ENCODE data around the gene MACC1.
"Not testable (repeated sequence)": the region's sequence is repeated elsewhere in the genome, so short reads cannot be mapped to it uniquely, and the experiment has no call there.

MACC1 gene

DNA sequence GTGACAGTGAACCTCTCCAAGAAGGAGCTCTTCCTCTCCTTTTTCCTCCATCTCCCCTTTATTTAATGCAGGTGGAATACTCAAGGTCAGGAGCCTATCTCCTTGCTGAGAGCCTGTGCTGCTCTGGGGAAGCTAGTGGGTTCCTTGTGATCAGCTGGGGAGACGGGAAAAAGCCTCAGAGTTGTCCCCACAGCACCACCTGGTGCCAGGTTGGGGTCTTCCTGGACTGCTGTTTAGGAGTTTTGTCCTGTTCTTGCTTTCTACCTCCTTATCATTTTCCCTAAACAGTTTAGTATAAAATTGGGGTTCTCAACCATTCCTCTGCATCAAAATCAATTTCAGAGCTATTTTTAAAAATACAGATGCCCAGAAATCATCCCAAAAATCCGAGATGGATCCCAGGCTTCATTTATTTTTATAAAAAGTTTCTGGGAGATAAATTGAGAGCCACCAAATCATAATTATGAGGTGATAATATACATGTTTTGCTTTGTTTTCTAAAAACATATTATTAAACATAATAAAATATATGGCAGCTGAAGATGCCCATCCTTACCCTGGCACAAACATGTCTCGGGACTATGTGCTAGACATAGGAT lies 44.3 kb downstream of the MACC1 start:
- no peak for DNase-seq

DNA sequence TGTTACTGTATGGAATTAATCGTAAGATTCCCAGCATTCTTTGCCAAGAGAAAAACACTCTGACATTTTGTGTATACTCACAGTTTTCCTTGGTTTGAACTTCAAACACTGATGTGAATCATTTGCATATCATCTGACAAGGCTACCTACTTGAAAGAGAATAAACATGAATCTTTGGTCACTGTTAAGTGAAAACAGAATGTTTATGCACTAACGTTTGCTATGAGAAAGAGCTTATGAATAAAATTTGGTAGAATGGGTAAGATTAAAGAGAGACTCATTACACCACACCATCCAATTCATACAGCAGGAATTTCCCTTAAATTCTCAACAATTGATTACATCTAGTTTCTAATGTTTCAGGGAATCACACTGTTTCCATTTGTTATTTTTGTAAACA lies 46.6 kb downstream of the MACC1 start:
- no peak for DNase-seq

DNA sequence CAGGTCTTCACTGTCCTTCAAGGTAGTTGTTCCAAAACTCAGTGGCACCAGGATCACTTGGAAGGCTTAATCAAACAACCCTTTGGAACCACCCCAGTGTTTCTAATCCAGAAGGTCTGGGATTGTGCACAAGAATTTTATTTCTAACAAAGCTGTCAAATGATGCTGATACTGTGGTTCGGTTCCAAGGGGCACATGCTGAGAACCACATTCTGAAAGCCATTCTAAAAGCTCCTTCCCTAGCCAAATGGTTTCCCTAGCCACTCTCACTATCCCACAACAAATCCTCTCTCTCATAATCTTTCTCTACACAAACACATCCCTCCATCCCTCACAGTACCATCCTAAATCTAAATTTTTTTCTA lies 52.1 kb downstream of the MACC1 start:
- DNase-seq, result no peak

DNA sequence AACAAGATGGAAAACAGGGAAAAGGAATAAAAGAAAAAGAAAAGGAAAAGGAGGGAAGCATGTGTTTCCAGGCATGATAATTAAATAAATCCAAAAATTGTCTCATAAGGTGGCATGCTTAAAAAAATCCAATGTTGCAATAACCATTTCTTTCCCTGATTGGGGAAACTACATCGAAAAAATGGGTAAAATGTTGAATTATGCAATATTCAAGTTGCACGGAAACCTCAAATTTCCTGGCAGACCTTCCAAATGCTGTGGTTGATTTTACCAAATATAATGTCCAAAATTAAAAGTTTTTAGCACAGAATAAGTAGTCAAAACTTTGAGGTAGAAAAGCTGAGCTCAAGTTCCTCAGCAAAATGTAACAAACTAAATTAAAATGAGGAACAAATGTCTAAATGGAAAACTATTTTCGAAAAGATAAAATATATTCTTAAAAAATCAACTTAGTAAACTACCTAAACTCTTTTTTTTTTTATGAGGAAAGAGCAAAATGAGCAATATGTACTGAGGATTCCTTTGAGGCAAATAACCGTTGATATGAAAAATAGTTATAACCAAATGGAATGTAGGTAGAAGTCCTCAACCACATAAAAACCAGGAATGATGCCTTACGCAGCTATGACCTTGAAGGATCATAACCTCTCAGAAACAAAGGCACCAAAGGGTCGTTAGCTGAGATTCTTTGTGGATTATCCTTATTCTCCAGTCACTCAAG lies 52.6 kb downstream of the MACC1 start:
- DNase-seq, result no peak

DNA sequence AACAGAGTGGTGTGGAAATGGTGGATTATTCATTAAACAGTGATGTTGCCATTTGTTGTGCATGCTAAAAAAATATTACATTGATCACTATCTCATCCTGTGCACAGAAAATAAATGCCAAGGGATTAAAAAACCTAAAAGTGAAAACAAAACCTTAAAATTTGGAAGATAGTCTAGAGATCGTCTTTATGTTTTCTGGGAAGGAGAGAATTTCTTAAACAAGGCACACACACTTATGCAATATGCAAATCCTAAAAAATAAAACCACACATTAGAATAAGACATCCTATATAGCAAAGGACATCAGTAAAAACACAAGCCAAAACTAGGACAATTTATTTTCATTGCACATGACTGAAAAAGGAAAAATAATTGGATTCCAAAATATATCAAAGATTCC lies 54.5 kb downstream of the MACC1 start:
- DNase-seq, result no peak

DNA sequence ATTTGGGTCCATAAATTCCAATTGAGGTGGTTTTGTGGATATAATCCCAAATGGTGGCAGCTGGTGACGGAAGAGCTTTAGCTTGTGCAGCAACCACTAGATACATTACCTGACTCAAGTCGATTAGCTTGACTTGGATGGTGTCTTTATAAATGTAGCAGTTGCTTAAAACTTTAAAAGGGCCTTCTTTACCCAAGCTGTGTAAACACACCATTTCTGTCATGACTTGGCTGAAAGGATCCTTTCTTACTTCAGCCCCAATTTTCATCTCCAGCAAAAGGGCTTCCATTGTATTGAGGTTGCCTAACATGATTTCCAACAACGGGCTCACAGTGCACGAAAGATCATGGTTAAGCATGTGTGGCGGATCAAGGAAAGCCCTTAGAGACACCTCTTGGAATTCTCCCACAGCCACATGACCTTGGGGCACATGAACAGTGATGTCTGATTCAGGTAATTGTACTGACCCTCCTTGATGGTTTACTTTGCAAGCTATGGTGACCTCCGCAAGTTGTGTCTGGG lies 57.9 kb downstream of the MACC1 start:
- DNase-seq, result no peak

DNA sequence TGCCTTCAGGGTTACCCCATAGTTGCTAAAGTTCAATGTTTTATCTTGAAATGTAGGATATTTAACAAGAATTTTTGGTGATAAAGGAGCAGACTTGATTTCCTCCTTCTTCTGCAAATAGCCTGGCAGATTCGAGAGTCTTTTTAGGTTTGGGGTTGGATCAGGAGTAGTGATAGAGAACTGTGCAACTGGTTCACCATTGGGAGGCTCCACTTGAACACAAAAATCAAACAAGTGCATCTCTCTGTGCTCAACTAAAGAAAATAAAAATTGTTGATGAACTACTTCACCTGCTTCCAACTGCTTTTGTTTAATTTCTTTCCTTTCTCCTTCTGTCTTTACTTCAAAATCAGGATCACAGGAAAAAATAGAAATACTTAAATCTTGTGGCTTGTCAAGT lies 58.5 kb downstream of the MACC1 start:
- DNase-seq, result no peak

DNA sequence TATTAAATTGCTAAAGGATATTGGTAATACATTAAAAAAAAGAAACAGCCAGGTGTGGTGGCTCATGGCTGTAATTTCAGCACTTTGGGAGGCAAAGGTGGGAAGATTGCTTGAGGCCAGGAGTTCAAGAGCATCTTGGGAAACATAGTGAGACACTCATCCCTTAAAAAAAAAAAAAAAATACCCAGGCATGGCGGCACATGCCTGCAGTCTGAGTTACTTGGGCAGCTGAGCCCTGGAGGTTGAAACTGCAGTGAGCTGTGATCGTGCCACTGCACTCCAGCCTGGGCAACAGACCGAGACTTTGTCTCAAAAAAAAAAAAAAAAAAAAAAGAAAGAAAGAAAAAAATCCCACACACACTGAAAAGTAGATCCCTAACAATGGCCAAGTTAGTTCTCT lies 59.7 kb downstream of the MACC1 start:
- DNase-seq, result no peak

DNA sequence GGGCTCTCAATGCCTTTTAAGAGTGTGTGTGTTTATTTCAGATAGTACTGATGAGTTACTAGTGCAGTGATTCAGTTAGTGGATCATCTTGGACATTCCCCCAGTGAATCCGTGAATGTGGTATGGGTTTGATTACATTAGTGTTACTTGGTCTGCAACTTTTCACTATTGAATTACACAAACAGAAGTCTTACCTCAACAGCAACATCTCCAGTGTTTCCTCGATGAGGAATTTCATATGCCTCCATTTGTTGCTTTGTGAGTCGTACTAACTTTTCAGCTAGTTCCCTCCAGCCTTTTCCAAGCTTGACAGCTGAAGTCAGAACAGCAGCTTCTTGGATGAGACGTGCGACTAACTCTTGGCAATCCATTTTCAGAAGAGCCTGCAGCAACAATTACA lies 63.2 kb downstream of the MACC1 start:
- DNase-seq, result no peak

DNA sequence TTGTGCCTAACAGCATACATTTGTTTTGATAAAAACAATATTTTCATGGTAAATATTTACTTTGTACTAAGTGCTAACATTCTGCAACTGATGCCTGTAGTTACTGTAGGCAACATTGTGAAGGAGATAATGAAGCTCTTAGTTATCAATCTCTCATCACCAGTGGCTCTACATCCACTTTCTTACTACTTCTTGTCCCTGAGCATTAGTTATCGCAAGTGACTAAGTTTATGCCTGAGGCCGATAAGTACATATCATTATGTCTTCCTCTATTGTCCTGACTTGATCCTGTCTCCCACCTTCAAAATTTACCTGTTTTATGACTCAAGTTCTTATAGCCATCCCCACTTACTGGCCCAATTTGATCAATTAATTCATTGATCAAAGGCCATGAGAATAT lies 63.6 kb downstream of the MACC1 start:
- no peak for DNase-seq

DNA sequence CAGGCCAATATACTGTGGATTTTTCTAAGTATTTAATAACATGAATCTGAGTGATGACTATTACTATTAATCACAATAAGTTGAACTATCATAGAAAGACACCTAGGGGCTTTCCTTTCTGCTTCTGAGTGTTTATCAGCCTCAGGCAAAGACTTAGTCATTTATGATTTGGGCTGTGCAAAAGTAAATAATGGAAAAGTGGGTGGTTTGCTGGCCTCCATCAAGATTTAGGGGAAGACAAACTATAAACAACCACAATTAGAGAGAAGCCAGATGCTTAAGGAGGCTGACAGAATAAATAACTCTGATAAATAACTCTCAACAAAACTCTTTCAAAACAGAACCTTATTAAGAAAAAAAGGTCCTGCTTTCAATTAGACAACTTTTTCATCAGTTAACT lies 64.7 kb downstream of the MACC1 start:
- DNase-seq, result no peak

DNA sequence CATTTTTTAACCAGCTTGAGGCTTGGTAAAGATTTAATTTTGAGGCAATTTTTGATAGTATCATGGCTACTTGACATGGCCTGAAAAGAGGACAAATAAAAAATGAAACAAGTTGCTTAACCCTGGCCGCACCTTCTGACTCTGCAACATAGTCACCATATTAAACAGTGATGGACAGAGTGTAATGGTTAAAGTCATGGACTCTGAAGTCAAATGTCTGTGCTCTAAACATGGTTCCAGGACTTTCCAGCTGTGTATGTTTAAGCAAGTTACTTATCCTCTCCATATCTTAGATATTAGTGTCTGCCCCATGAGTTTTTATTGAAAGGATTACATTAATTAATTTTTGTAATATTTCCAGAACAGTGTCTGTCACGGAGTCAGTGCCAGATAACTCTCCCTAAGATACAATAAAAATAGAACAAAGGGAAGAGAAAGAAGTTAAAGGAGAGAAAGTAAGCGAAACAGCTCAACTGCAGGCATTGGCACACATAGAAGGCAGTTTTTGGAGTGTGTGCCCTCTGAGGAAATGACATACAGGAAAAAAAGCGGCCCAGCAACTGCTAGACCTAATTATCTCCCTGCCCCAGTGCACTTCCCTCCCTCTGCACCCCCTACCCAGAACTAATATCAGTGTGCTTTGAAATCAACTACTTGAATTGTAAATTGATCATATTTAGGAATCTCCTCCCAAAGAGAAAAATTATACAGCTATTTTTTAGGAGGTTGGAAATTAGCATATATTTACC lies 65.3 kb downstream of the MACC1 start:
- DNase-seq, result no peak

DNA sequence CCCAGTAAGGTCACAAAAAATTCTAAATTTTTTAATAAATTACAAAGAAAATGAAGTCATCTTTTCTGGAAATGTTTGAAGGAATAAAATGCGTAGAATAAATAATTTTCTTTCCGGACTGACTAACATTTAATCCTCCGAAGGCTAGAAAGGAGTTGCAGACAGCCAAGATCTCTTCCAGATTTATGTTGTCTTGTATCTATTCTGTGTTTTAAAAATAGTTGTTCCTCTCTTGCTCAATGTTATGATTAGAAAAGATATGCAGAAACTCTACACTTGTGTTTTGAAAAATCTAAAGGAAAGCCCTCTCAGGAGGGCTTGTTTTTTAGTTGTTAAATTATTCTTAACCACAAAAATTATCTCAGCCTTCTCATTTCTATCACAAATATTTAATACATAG lies 70.7 kb downstream of the MACC1 start:
- DNase-seq, result no peak

DNA sequence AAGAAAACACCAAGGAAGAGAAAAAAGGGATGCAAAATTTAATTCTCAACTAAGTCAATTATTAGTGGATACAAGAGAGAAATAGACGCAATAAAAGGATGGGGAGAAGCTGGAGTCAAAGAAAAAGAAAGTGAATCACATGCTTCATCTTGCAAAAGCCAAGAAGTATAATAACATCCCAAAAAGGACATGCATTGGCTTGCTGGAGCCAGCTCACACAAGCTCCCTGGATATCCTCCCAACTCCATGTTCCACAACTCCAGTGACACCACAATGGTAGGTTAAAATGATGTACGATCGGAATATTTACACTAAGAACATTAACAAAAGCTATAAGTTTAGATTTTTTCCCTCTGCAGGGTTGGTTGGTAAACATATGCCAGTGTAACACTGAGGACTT lies 72.4 kb downstream of the MACC1 start:
- no peak for DNase-seq

DNA sequence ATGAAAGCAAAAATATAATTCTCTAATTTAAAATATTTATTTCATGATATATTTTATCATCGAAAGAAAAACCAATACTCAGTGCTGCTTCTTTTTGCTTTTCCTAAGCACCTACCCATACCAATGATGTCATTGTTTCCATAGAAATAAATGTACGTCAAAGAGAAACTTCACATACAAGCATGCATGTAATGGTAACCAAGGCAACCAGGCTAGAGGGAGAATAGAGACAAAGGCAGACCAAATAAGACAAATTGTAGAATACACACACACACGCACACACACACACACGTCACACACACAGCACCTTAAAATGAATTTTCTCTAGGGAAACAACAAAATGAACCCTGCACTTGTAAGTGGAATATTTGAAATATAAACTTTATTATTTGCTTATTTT lies 75.5 kb downstream of the MACC1 start:
- no peak for DNase-seq

DNA sequence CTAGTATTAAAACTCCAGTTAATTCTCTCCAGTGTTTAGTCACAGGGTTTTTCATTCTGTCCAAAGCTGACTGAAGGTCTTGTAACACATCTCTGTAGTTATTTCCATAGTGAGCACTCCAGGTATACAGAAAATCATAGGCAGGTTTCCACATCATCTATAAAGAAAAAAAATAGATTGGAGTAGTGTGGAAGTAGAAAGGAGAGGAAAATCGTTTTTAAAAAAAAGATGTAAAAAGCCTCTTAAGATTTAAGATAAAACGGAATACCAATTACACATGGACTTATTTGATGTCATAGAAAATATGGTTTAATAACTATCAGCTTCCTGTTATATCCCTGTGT lies 76.2 kb downstream of the MACC1 start:
- DNase-seq, result no peak

DNA sequence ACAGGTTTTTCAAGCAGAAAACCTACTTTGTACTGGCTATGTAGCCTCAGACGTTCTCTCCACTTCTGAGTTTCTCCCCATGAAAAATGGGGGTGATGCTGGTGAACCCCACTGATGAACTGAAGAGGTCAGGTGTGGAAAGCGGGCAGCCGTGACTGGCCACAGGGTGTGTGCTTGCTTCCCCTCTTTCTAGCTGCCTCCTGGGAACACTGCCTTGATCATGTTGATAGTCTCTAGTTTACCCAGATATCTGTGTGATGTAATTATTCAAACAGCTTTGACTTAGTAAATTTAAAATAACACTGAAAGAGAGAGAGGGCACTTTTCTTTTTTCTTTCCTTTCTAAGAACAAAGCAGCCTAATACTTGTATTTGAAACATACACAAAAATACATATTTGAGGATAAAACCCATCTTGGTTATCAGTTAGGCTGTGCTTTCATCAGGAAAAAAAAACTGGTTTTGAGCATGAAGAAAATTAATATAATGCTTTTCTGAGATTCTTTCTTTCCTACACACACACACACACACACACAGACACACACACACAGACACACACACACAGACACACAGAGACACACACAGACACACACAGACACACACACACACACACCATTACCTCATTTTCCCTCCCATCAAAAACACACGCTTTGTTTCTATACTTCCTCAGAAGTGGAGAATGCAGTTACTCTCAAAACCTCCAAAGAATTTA lies 76.7 kb downstream of the MACC1 start:
- no peak for DNase-seq

DNA sequence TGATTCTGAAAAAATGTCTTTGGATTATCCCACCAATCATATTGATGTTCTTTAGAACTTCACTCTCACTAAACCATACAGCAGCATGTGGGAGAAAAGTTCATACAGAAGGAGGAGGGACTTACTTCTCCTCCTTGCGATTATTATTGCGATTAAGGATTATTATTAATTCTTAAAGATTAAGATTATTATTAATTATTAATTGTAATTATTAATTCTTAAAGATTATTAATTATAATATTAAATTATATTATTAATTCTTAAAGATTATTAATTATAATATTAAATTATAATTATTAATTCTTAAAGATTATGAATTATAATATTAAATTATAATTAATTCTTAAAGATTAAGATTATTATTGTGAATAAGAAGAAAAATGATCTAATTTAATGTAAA lies 80.5 kb downstream of the MACC1 start:
- DNase-seq, result no peak

DNA sequence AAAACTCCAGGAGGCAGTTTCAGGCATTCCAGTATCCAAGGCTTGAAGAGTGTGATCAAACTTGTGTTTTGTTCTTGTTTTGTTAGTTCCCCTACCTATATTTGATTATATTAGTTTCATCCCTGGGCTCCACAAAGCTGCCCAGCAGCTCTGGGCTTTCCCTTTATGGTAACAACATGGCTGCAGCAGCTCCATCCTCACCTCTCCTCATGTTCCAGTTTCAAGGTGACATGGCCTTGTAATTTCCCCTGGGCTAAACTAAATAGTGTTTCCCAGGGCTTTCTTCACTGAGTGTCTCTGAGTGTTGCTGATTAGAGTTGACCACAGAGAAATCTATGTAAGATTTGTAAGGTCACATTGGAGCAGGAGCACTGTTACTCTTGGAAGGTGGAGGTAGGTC lies 83.4 kb downstream of the MACC1 start:
- DNase-seq, result no peak

DNA sequence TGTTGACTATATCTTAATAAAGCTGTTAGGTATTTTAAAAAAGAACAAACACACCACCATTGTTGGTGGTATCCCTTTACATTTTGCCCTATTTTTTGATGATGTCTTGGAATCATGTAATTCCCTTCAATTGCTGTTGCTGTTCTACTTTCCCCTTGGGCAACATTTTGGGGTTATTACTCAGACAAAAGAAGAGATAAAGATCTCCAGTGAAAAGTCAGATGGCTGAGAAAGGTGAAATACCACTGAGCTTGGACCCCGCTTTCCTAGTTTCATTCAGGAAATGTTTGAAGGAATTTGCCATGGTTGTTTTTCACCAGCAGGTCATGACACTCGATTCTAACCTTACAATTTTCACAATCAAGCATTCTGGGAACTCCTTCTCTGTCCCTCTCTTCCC lies 84.6 kb downstream of the MACC1 start:
- DNase-seq, result no peak

DNA sequence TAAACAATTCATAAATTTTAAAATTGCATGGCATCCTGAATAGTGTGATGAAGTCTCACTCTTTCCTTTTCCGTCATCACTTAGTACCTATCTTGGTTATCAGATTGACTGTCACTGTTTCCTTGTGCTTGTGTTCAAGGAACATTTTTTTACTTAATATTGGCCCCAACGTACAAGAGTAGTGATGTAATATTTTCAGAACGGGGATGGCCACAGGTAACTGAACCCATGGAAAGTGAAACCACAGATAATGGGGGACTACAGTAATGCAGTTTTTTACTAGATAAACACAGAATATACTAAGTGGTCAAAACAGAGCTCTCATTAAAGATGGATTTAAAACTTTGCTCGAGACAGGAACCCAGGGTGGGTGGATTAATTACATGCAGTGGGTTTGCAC lies 85.4 kb downstream of the MACC1 start:
- DNase-seq, result no peak

DNA sequence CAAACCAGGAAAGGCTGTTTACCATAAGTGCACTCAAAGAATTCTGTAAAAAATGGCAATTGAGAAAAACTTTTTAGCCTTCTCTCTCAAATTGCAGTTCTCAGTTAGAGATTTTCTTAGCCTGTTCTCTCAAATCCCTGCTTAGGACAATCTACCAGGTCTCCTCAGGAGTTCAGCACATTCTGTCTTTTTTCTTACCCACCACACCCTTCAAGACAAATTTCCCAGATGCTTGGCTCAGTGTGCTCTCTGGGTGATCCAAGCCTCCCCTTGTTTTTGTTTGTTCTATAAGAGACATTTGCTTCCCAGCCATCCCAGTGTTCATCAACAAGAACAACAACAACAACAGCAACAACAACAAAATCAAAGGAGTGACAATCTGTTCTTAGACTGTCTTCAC lies 87.3 kb downstream of the MACC1 start:
- no peak for DNase-seq

DNA sequence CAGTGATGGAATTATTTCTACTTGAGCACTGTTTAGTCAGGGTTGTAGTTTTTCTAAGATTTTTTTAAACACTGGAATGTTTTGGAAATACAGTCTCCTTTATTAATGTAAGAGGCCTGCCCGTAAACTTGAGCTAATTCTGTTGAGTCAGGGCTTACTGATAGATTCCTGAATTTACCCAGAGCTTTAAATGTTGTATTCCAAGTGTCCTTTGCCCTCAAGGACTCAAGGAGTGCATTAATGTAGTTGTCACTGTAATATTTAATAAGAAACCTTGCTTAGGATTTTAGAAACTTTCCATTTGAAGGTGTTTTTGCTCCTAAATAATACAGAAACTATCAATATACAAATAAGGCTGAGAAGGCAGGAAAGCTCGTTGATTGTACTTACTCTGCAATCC lies 89.2 kb downstream of the MACC1 start:
- DNase-seq, result no peak

DNA sequence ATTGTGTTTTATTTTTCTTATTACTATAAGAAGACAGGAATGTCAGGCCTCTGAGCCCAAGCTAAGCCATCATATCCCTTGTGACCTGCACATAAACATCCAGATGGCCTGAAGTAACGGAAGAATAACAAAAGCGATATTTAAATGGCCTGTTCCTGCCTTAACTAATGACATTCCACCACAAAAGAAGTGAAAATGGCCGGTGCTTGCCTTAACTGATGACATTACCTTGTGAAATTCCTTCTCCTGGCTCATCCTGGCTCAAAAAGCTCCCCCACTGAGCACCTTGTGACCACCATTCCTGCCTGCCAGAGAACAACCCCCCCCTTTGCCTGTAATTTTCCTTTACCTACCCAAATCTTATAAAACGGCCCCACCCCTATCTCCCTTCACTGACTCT lies 91.1 kb downstream of the MACC1 start:
- DNase-seq, result not testable (repeated sequence)
